ENCODE results near the gene TBC1D14. TPM values are rescaled to one million over a fixed set of nuclear protein-coding genes. Genes with fewer than 3 reads are reported as not detected.
"Not testable (repeated sequence)": the region's sequence is repeated elsewhere in the genome, so short reads cannot be mapped to it uniquely, and the experiment has no call there.

The TBC1D14 gene
- total RNA-seq, 2 experiments from 2014 or later: 46.9 to 47.4 TPM

GRCh38 chr4:7068279-7068842 lies 158.7 kb downstream of the TBC1D14 start:
- ChIA-PET POLR2A (interaction anchor here (0.7 to 4.0 kb wide), 15 partner anchors 9 to 427 kb away, joined by 3 to 55 read pairs (median 4); partner anchors contain the start of genes BLOC1S4, MRFAP1L1, TADA2B and TBC1D14), CTCF (interaction anchor here (0.8 to 6.2 kb wide), 9 partner anchors 8 to 352 kb away, joined by 3 to 76 read pairs (median 4); partner anchors contain the start of genes BLOC1S4 and TADA2B)

- POLR2A ChIA-PET: interaction anchor here (1.2 to 4.0 kb wide), 5 partner anchors 25 to 159 kb away, joined by 3 to 55 read pairs (median 6); partner anchors contain the start of genes TADA2B and TBC1D14
- CTCF ChIA-PET: interaction anchor here (0.8 to 6.2 kb wide), 9 partner anchors 9 to 353 kb away, joined by 3 to 76 read pairs (median 4); partner anchors contain the start of genes BLOC1S4 and TADA2B
These were observed 159.3 kb downstream of the TBC1D14 start for GRCh38 chr4:7068883-7069282.

GRCh38 chr4:7070729-7071511 lies 161.3 kb downstream of the TBC1D14 start:
- CTCF ChIA-PET: interaction anchor here (0.6 to 6.2 kb wide), 20 partner anchors 9 to 363 kb away, joined by 3 to 76 read pairs (median 4); partner anchors contain the start of gene TADA2B
- POLR2A ChIA-PET: no interaction called here

- POLR2A ChIA-PET: interaction anchor here (0.6 kb wide), 1 partner anchor 10 kb away, joined by 3 read pairs; no protein-coding TSS in a partner anchor
- CTCF ChIA-PET: no interaction called here
These were observed 163.4 kb downstream of the TBC1D14 start for GRCh38 chr4:7073059-7073458.

- POLR2A ChIA-PET: no interaction called here
- CTCF ChIA-PET: no interaction called here
These were observed 164.1 kb downstream of the TBC1D14 start for GRCh38 chr4:7073526-7074390.

- ChIA-PET POLR2A (no interaction called here), CTCF (no interaction called here)
These were observed 164.8 kb downstream of the TBC1D14 start for GRCh38 chr4:7074426-7074825.

- ChIA-PET POLR2A (no interaction called here), CTCF (no interaction called here)
These were observed 166.5 kb downstream of the TBC1D14 start for GRCh38 chr4:7075962-7076695.

GRCh38 chr4:7076696-7077082 lies 167.1 kb downstream of the TBC1D14 start:
- CTCF ChIA-PET: no interaction called here
- POLR2A ChIA-PET: interaction anchor here (1.1 kb wide), 1 partner anchor 9 kb away, joined by 4 read pairs; the partner anchor contains the start of gene GRPEL1

- ChIA-PET POLR2A (interaction anchor here (1.1 kb wide), 1 partner anchor 9 kb away, joined by 4 read pairs; the partner anchor contains the start of gene GRPEL1), CTCF (no interaction called here)
These were observed 167.7 kb downstream of the TBC1D14 start for GRCh38 chr4:7077371-7077770.

- CTCF ChIA-PET: no interaction called here
- POLR2A ChIA-PET: no interaction called here
These were observed 168.4 kb downstream of the TBC1D14 start for GRCh38 chr4:7078025-7078424.

- ChIA-PET POLR2A (interaction anchor here (0.6 kb wide), 1 partner anchor 12 kb away, joined by 3 read pairs; the partner anchor contains the start of gene GRPEL1), CTCF (interaction anchor here (1.6 kb wide), 1 partner anchor 8 kb away, joined by 4 read pairs; no protein-coding TSS in a partner anchor)
These were observed 169.9 kb downstream of the TBC1D14 start for GRCh38 chr4:7079483-7079882.

- POLR2A ChIA-PET: not testable (repeated sequence)
These were observed 170.3 kb downstream of the TBC1D14 start for GRCh38 chr4:7079909-7080308.

More at GRCh38 chr4:7079909-7080308, 170.3 kb downstream of the TBC1D14 start:
- CTCF ChIA-PET: interaction anchor here (1.6 kb wide), 1 partner anchor 9 kb away, joined by 4 read pairs; no protein-coding TSS in a partner anchor

Other genes with a start within 250 kb of the TBC1D14 start
- 1 to 10 TPM; 3.2 to 4.3 TPM for gene S100P, start 215.9 kb upstream of the TBC1D14 start, total RNA-seq
- gene MRFAP1L1, start 200.0 kb upstream of the TBC1D14 start, total RNA-seq: 10 to 100 TPM; 45.9 to 49.2 TPM
- gene BLOC1S4, start 193.7 kb upstream of the TBC1D14 start, total RNA-seq: 10 to 100 TPM; 21.6 to 22.2 TPM
- 10 to 100 TPM; 14.0 to 17.5 TPM for gene KIAA0232, start 127.1 kb upstream of the TBC1D14 start, total RNA-seq
- gene TADA2B, start 133.5 kb downstream of the TBC1D14 start, total RNA-seq: 10 to 100 TPM; 13.7 to 14.0 TPM
- 100 to 1,000 TPM; 113 TPM for gene GRPEL1, start 158.2 kb downstream of the TBC1D14 start, total RNA-seq

Measured in activated CD8-positive, alpha-beta memory T cell treated with anti-CD3 and anti-CD28 coated beads for 36 hours (primary cell).